Upper lobe of left lung (tissue), 4 donors: ENCODE results near the gene OGFOD2.

ENCODE experiments used
- EP300 ChIP-seq, 4 donors: sonication (generic); formaldehyde crosslinking; IDR thresholded peaks; one replicate each; pipeline ENCODE4 v1.5.1; 2017; ENCODE audit warnings: antibody characterized with exemption in 4 of 4, control low read depth in 2 of 4
- POLR2A ChIP-seq, 4 donors: fragments of 450-650 bp; IDR thresholded peaks; one replicate each; pipeline ENCODE4 v1.5.1; 2016 to 2017; ENCODE audit warnings: antibody characterized with exemption in 4 of 4, mild to moderate bottlenecking in 2 of 4
- POLR2AphosphoS5 ChIP-seq, 2 donors: sonication (generic); formaldehyde crosslinking; IDR thresholded peaks; one replicate each; pipeline ENCODE4 v1.5.1; 2017; ENCODE audit warnings: antibody characterized with exemption in 2 of 2
- TF ChIP-seq, protein P1 (sequence below), 6 experiments: fragments of 450-650 bp in 4 of 6; fragments of 200-600 bp in 2 of 6; sonication (generic) in 2 of 6; IDR thresholded peaks; one replicate each; pipeline ENCODE4 v1.5.1; 2016 to 2019; ENCODE audit warnings: antibody characterized with exemption in 6 of 6

DNA sequence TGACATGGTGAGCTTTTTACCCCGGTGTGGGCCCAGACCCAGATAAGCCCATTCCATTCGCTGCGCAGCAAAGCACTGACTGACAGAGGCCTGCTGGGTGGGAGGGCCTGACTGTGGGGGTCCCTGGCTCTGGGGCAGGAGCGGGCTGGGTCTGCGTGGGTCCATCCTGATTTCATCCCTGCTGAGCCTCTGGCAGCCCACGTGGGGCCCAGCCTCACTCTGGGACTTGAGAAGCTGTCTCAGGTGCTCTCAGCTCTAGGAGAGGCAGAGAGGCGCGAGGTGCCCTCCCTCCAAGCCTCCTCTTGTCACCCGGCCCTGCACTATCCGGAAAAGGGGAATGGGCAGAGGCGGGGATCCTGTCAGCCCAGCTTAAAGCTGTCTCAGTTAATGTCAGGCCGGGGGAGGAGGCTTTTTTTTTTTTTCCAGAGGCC is 9.7 kb upstream of the OGFOD2 start:
- TF ChIP-seq, protein P1, sequence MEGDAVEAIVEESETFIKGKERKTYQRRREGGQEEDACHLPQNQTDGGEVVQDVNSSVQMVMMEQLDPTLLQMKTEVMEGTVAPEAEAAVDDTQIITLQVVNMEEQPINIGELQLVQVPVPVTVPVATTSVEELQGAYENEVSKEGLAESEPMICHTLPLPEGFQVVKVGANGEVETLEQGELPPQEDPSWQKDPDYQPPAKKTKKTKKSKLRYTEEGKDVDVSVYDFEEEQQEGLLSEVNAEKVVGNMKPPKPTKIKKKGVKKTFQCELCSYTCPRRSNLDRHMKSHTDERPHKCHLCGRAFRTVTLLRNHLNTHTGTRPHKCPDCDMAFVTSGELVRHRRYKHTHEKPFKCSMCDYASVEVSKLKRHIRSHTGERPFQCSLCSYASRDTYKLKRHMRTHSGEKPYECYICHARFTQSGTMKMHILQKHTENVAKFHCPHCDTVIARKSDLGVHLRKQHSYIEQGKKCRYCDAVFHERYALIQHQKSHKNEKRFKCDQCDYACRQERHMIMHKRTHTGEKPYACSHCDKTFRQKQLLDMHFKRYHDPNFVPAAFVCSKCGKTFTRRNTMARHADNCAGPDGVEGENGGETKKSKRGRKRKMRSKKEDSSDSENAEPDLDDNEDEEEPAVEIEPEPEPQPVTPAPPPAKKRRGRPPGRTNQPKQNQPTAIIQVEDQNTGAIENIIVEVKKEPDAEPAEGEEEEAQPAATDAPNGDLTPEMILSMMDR (IDR thresholded peaks at IDR 0.05): no peak
- TF ChIP-seq POLR2AphosphoS5 (IDR thresholded peaks at IDR 0.05) (no peak), POLR2A (IDR thresholded peaks at IDR 0.05) (no peak), EP300 (IDR thresholded peaks at IDR 0.05) (no peak)
